Adipocyte (in vitro differentiated cells): ENCODE data around the gene ISLR2.
A peak's percentile ranks its signal among the peaks of the same experiment; 100 is the strongest.

ENCODE experiments used
- DNase-seq: peaks from one replicate; pipeline ENCODE4 v3.0.0-alpha.2; 2015; ENCODE audit warnings: low read depth
- H3K27me3 ChIP-seq: replicated peaks from 2 replicates; pipeline ENCODE4 v1.7.0; 2013; ENCODE audit warnings: mild to moderate bottlenecking, low read length, moderate library complexity; ENCODE audit not compliant: control insufficient read depth, insufficient read depth
- H3K36me3 ChIP-seq: 2 replicates; pipeline ENCODE4 v1.7.0; 2013; ENCODE audit warnings: low read length, mild to moderate bottlenecking, moderate library complexity; ENCODE audit not compliant: control insufficient read depth, insufficient read depth, severe bottlenecking
- H3K4me1 ChIP-seq: 2 replicates; pipeline ENCODE4 v1.7.0; 2013; ENCODE audit warnings: mild to moderate bottlenecking, low read length, moderate library complexity; ENCODE audit not compliant: control insufficient read depth, insufficient read depth
- H3K4me3 ChIP-seq: 2 replicates; pipeline ENCODE4 v1.7.0; 2013; ENCODE audit warnings: mild to moderate bottlenecking, low read length, moderate library complexity
- H3K9ac ChIP-seq: 2 replicates; pipeline ENCODE4 v1.7.0; 2013; ENCODE audit warnings: mild to moderate bottlenecking, low read length, moderate library complexity
- H3K9me3 ChIP-seq: 2 replicates; pipeline ENCODE4 v1.7.0; 2013; ENCODE audit warnings: mild to moderate bottlenecking, low read length, moderate library complexity; ENCODE audit not compliant: control insufficient read depth

Gene ISLR2

DNA sequence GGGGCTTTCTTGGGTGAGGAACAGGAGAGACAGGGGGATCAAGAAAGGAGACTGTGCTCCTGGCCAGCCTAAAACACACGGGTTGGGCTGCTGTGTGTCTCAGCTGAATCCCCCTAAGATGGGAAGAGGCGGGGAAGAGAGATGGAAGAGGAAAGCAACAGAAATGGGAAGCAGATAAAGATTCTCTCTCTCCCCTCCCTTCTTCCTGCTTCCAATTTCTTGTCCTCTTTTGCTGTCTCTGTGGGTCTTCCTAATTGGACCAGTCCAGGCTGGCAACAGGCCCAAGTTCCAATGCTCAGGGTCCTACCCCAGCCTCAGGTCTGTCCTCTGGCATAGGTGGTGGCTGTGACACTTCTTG is 7.1 kb downstream of the ISLR2 start:
- peaks cover 8% of the 10 kb centered on the region for H3K27me3 ChIP-seq
- no peak overlapping the region for H3K4me3 ChIP-seq

DNA sequence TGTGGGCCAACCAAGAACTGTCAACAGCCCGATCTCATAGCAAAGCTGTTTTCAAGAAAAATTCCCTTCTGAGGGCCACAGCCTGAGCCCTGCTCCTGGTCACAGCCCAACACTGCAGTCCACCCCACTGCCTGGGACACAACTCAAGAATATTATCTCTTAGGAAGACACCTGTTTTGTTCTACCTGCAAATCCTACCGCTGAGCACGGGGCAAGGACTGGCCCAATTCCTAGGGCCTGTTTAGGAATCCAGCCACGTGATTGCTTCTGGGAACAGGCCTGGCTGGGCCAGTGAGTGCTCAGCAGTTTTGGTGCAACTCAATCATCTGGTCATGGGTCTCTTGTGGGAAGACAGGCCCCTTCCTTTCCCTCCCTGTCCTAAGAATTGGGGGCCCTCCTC is 8.3 kb downstream of the ISLR2 start:
- no peak for DNase-seq
- Histone ChIP-seq H3K27me3 (peaks cover 9% of the 10 kb centered on the region), H3K9me3 (no peaks in the 10 kb centered on the region), H3K9ac (no peak overlapping the region), H3K4me1 (peaks cover 15% of the 10 kb centered on the region), H3K36me3 (no peaks in the 10 kb centered on the region), H3K4me3 (no peak overlapping the region)

More for the DNA sequence above, 7.1 kb downstream of the ISLR2 start:
- no peak for DNase-seq
- Histone ChIP-seq H3K9ac (no peak overlapping the region), H3K4me1 (peaks cover 15% of the 10 kb centered on the region), H3K36me3 (no peaks in the 10 kb centered on the region), H3K9me3 (no peaks in the 10 kb centered on the region)

DNA sequence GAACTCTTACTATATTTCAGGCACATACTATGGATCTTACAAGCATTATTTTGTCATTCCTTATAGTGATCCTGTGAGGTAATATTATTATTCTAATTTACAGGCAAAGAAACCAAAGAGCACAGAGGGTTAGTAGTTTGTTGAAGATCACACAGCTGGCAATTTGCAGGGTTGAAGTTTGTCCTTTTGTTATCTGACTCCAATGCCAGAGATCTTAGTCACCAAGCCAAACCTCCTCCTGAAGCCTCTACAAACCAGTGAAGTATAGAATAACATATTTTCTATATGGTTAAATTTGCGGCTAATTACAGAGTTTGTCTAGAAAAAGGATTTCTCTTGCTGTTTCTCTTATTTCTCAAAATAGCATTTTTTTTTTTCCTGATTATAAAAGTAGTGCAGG is 11.2 kb downstream of the ISLR2 start:
- peaks cover 9% of the 10 kb centered on the region for H3K4me1 ChIP-seq
- peaks cover 12% of the 10 kb centered on the region for H3K27me3 ChIP-seq
- H3K36me3 ChIP-seq: no peaks in the 10 kb centered on the region
- peak; percentile 28 for DNase-seq
- H3K4me3 ChIP-seq: no peak overlapping the region
- peaks cover 10% of the 10 kb centered on the region for H3K9me3 ChIP-seq
- H3K9ac ChIP-seq: no peak overlapping the region

DNA sequence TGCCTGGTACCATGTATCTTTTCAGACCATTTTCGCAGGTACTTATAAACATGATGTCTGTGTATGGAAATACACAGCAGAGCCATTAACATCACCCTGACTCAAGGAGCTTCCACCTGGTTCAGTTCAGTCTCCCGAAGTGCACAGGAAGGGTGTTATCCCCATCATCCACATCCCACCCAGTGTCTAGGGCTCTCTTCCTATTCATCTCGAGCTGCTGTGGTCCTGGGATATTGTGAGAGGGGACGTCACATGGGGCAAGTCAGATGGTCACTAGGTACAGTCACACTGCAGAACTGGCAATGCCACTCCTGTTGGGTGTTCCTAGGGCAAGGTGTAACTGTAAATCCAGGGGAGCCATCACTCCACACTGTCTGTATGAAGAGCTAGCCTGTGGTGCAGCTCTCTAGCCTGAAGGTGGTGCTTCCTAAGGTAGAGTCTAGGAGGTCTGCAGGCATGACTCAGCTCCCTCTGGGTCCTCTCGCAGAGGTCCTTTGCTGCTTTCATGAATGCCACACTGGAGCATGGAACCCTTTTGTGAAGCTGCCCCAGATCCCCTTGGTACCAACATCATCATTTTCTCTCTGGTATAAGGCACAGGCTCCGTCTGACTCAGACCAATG is 13.9 kb downstream of the ISLR2 start:
- Histone ChIP-seq H3K9me3 (peaks cover 20% of the 10 kb centered on the region), H3K9ac (no peak overlapping the region), H3K4me1 (no peaks in the 10 kb centered on the region), H3K27me3 (peaks cover 8% of the 10 kb centered on the region), H3K36me3 (no peaks in the 10 kb centered on the region), H3K4me3 (no peak overlapping the region)
- no peak for DNase-seq

DNA sequence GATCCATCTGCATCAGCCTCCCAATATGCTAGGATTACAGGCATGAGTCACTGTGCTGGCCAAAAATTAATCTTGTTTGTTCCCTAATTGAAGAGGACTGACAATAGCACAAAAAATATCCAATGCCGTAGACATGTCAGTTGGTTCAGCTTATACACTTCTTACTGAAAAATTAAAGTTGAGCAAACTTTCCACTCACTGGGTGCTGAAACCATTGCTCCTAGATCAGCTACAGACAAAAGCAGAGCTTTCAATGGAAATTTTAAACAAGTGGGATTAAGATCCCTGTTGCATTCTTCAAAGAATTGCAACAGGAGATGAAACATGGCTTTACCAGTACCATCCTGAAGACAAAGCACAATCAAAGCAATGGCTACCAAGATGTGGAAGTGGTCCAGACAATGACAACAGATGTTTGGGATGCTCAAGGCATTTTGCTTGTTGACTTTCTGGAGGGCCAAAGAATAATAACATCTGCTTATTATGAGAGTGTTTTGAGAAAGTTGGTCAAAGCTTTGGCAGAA is 16.0 kb downstream of the ISLR2 start:
- Histone ChIP-seq H3K9me3 (peaks cover 20% of the 10 kb centered on the region), H3K9ac (no peak overlapping the region), H3K4me1 (no peaks in the 10 kb centered on the region), H3K4me3 (no peak overlapping the region), H3K36me3 (no peaks in the 10 kb centered on the region), H3K27me3 (peaks cover 8% of the 10 kb centered on the region)
- DNase-seq: no peak

DNA sequence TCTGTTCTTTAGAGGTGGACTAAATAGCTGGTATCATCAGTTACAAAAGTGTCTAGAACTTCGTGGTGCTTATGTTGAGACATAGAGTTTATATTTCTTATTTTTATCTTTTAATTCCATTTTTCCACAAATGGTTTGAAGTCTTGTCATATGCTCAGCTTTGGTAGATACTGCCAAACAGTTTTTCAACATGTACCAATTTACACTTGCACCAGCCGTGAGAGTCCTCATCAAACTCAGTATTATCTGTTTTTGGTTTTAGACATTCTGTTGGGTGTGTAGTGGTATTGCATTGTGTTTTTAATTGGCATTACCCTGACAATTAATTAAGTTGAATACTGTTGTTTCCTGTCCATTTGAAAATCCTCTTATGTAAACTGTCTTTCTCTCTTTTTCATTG is 16.7 kb downstream of the ISLR2 start:
- Histone ChIP-seq H3K4me1 (no peaks in the 10 kb centered on the region), H3K36me3 (no peaks in the 10 kb centered on the region), H3K4me3 (no peak overlapping the region), H3K27me3 (peaks cover 8% of the 10 kb centered on the region), H3K9ac (no peak overlapping the region), H3K9me3 (peaks cover 20% of the 10 kb centered on the region)
- no peak for DNase-seq

DNA sequence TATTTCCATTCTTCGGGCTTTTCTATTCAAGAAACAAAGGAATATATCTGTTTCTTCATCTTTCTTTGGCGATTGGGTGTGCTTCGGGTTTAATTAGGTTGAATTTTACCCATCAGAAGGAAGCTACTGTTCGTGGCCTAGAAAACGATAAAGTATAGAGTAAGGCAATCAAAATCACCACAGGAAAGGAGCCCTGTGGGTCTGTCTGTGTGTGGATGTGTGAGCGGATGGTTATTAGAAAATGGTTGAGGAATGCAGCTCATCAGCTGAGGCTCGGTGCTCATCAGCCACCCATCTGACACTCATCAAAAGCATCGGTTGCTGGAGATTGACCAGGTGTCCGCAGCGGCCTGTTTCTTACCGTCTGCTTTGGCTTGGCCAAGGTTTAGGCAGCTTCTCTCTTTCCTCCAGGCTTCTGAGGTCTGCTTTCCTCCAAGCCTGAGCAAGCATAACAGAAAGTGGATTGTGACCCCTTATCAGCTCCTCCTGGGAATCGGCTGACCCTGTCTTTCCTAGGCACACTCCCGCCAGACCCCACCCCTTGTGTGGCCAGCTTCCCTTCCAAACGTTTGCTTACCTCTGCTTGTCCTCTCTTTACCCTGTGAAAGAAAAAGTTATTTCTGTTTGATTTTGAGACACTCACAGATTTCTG is 25.5 kb downstream of the ISLR2 start:
- DNase-seq: no peak
- peaks cover 20% of the 10 kb centered on the region for H3K4me1 ChIP-seq
- H3K9me3 ChIP-seq: no peaks in the 10 kb centered on the region
- H3K9ac ChIP-seq: no peak overlapping the region
- no peaks in the 10 kb centered on the region for H3K36me3 ChIP-seq
- no peak overlapping the region for H3K4me3 ChIP-seq
- no peaks in the 10 kb centered on the region for H3K27me3 ChIP-seq

DNA sequence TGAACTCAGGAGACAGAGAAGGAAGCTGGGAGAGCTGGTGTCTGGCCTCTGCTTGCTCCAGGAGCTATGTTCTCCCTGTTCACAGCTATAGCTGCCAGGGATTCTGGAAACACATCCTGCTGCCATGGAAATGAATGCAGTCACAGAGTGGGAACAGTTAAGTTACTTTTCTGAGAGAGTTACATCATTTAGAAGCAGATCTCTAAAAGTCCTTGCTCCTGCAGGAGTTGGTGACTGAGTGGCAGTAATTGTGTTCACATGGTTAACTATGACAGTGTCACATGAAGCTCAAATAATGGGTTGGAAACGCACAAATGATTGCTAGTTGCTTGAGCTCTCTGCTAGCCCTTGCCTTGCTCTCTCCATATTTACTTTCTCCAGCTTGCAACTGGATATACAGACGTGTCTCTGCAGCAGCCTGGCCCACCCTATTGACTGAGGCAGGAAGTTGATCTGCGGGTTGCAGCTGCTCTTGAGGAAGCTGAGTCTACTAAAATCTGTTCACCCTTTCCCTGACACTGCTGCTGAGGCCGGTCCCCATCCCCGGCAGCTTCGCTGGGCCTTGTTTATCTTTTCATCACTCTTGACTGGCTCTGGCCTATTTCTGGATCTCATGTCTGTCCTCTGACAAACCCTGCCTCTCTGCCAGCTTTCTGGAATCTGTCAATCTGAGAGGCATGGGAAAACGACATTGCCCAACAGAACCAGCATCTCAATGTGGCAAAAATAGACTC is 26.5 kb downstream of the ISLR2 start:
- Histone ChIP-seq H3K4me3 (no peak overlapping the region), H3K9ac (no peak overlapping the region), H3K4me1 (peaks cover 20% of the 10 kb centered on the region), H3K36me3 (no peaks in the 10 kb centered on the region), H3K27me3 (no peaks in the 10 kb centered on the region), H3K9me3 (no peaks in the 10 kb centered on the region)
- peak; percentile 62 for DNase-seq

DNA sequence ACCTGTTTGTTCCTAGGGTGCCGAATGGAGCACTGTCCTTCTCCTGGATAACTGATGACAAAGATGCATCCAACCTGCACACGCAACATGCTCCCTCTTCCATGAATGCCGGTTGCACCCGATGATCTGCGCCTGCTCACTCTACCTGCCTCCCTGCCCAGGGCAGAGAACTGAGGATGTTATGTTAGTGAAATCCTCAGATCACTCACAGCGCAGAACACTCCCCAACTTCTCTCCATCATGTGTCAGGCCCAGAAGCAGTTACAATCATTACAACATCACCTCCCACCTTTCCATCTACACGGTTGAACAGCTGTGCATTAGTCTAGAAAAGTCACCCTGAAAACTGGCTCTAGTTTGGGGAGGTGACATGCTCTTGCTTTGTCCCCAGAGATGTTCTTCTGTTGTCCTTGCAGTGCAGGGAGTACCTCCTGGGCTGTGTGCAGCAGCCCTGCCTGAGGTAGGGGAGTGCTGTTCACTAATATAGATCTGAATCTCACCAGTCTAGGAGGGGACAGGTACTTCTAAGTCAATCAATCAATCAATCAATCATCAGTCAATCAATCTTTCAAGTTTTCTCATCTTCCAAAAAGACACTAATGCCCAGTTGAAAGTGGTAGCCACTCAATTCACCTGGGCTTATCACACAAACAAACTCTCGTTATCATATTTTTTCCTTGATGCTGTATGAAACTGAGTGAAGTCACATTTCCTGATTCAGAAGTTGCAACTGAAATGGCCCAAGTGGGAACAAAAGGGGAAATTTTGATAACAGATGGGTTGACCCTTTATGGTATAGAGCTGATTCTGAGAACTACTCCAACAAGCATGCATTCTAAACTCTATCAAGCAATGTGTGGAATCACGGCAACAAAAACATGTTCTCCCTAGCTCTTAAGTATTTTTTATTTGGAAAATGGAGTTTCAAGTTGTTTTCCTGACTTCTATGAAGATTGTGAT is 27.8 kb downstream of the ISLR2 start:
- Histone ChIP-seq H3K9me3 (no peaks in the 10 kb centered on the region), H3K27me3 (peaks cover 3% of the 10 kb centered on the region), H3K9ac (no peak overlapping the region), H3K36me3 (no peaks in the 10 kb centered on the region), H3K4me3 (no peak overlapping the region), H3K4me1 (peaks cover 20% of the 10 kb centered on the region)
- no peak for DNase-seq

DNA sequence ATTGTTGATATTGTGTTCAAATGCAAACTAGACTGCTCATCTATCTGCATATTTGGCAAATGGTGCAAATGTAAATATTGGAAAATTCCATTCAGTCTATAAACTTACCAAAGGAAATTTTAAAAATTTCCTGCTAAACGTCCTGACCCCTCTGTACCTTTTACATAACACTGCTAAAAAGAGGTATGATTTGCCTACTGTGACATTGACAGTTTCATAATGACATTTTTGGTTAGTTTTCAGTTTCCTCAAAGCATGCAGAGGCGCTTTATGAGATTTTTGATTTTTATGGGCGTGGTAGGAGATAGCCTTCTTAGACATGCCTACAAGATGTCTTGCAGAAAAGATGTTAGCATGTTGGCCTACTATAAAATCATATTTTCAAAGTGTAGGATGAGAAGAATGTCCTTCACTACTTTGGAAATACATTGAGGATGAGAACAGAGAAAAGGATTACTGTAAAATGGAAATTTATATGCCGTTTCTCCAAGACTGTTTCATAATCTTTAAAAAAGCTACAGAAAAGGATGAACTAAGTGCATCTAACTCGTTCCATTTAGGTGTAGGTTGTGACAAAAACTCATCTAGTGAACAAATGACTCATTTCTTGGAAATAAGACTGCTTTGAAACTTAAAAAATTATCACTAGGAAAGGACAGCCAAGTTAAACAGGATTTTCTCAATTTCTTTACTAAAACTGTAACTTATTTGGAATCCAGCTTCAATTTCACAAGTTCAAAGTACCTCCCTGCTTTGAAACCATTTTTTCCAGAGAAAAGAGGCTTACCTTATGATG is 28.7 kb downstream of the ISLR2 start:
- DNase-seq: no peak
- no peak overlapping the region for H3K4me3 ChIP-seq
- no peak overlapping the region for H3K9ac ChIP-seq
- peaks cover 11% of the 10 kb centered on the region for H3K27me3 ChIP-seq
- H3K4me1 ChIP-seq: peaks cover 20% of the 10 kb centered on the region
- H3K36me3 ChIP-seq: no peaks in the 10 kb centered on the region
- H3K9me3 ChIP-seq: no peaks in the 10 kb centered on the region
